GM19043 (cell line): Measurements from ENCODE around the gene PROS1.
"Not testable (repeated sequence)": the region's sequence is repeated elsewhere in the genome, so short reads cannot be mapped to it uniquely, and the experiment has no call there.

ENCODE experiments used
- ATAC-seq: cut with Tn5 transposase; IDR thresholded peaks from one replicate; pipeline ENCODE4 v1.9.1; 2021; ENCODE audit warnings: low read depth; ENCODE audit not compliant: unreplicated experiment

Gene PROS1

GRCh38 chr3:93906245-93906644 is 67.5 kb downstream of the PROS1 start:
- no peak for ATAC-seq

DNA sequence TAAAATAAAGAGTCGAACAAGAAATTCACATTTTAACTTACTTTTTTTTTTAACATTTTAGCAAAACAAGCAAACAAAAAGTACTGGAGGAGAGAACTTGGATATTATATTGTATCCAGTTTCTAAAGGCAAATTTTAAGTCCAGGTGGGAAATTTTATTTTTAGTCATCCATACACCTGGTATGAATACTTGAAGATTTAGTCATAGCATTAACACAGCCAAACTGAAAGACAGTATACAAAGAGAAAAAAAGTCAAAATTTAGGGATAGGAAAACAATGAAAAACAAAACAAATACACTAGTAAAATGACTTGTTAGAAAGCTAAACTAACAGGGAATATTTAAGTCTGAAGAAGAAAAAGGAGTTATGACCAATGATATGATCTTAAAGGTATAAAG is 69.1 kb downstream of the PROS1 start:
- no peak for ATAC-seq

DNA sequence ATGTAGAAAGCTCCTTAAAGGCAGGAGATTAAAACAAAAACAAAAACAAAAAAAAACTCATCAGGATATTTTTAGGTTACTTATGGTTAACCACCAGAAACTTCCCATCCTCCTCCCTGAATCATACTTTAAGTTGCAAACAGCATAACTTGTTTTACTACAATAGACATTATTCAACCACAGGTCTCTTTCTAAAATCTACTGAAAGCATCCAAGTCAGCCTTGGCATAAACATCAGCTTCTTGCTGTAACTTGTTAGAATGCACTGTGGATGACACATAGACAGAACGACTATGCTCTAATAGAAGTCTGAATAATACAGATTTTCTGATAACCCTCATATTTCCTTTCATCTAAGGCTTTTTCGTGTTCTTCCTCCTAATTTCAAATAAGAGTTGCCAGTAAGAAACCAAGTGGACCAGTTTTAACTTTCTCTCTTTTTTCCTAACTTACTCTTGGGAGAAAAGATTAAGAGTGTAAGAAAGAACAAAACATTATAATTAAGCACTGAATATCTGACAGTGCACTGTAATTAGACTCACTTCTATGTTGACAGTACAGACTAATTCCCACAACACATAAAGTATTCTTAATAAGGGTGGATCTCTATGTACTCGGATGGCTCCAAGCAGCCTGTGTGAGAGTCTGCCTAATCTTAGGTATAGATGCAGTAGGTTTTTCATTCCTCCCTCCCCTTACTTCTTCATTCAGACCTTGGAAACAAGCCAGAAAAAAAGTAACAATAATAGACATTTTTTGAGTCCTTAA is 95.3 kb downstream of the PROS1 start:
- ATAC-seq, result not testable (repeated sequence)

- not testable (repeated sequence) for ATAC-seq
Measured at GRCh38 chr3:93877427-93877826, 96.3 kb downstream of the PROS1 start.

- not testable (repeated sequence) for ATAC-seq
Measured at GRCh38 chr3:93873412-93873811, 100.3 kb downstream of the PROS1 start.

- no peak for ATAC-seq
Measured at GRCh38 chr3:93867425-93867824, 106.3 kb downstream of the PROS1 start.

- ATAC-seq, result no peak
Measured at GRCh38 chr3:93861017-93861416, 112.7 kb downstream of the PROS1 start.

GRCh38 chr3:93855401-93855800 is 118.3 kb downstream of the PROS1 start:
- ATAC-seq, result no peak

DNA sequence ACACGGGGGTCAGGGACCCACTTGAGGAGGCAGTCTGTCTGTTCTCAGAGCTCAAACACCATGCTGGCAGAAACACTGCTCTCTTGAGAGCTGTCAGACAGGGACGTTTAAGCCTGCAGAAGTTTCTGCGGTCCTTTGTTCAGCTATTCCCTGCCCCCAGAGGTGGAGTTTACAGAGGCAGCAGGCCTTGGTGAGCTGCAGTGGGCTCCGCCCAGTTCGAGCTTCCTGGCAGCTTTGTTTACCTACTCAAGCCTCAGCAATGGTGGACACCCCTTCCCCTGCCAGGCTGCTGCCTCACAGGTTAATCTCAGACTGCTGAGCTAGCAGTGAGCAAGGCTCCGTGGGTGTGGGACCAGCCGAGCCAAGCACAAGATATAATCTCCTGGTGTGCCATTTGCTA is 121.5 kb downstream of the PROS1 start:
- not testable (repeated sequence) for ATAC-seq

DNA sequence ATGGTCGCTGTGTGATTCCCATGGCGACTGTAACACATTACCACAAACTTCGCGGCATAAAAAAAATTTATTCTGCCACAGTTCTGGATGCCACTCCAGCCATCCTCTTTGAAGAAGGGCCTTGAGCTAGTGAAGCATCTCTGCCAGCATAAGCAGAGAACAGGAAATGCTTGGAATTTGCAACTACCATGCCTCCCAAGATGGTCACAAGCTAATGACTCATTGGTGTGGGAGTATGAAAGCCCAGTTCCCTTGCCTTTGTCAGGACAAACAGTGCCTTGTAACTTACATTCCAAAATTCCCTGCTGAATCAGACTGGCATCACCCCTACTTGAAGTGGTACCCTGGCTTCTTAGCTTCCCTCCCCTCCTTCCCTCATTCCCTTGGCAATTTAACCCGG is 129.7 kb downstream of the PROS1 start:
- no peak for ATAC-seq

- not testable (repeated sequence) for ATAC-seq
Measured at GRCh38 chr3:93839193-93839592, 134.5 kb downstream of the PROS1 start.
